HepG2 (cell line): ENCODE data around the gene DPEP2NB. TPM values are rescaled to one million over a fixed set of nuclear protein-coding genes. Genes with fewer than 3 reads are reported as not detected.

Source experiments
- BRD4 ChIP-seq: sonication (generic); formaldehyde crosslinking; IDR thresholded peaks from 2 replicates; pipeline ENCODE4 v1.4.0; 2020; ENCODE audit warnings: missing genetic modification reagents
- GTF3A ChIP-seq: sonication (generic); formaldehyde crosslinking; conservative IDR thresholded peaks from 2 replicates; pipeline ENCODE4 v1.4.0; 2020; ENCODE audit warnings: mild to moderate bottlenecking, missing genetic modification reagents
- IRF2 ChIP-seq: IDR thresholded peaks from 2 replicates; pipeline ENCODE4 v1.6.1; 2018; ENCODE audit warnings: missing genetic modification reagents, missing compliant biosample characterization
- JARID2 ChIP-seq: sonication (generic); formaldehyde crosslinking; IDR thresholded peaks from 2 replicates; pipeline ENCODE4 v1.8.1; 2023; ENCODE audit warnings: missing genetic modification reagents, inconsistent platforms; ENCODE audit not compliant: insufficient replicate concordance
- LCORL ChIP-seq, 2 experiments: fragments of 450-650 bp in 1 of 2; sonication (generic) in 1 of 2; formaldehyde crosslinking in 1 of 2; IDR thresholded peaks; 2 replicates each; pipeline versions ENCODE4 v1.5.0 to v1.6.1; 2017 to 2020; ENCODE audit warnings: antibody characterized with exemption in 1 of 2, missing genetic modification reagents in 1 of 2
- NFKB2 ChIP-seq: sonication (generic); formaldehyde crosslinking; IDR thresholded peaks from 2 replicates; pipeline ENCODE4 v1.4.0; 2020; ENCODE audit warnings: missing genetic modification reagents, borderline replicate concordance
- NR2F2 ChIP-seq: IDR thresholded peaks from 2 replicates; pipeline ENCODE4 v1.6.1; 2012; ENCODE audit warnings: low read depth, inconsistent platforms, borderline replicate concordance
- PAF1 ChIP-seq: IDR thresholded peaks from 2 replicates; pipeline ENCODE4 v1.6.1; 2016; ENCODE audit warnings: missing genetic modification reagents, missing compliant biosample characterization
- REXO4 ChIP-seq: sonication (generic); formaldehyde crosslinking; IDR thresholded peaks from 2 replicates; pipeline ENCODE4 v1.8.0; 2022; ENCODE audit warnings: missing genetic modification reagents, mild to moderate bottlenecking, borderline replicate concordance
- SAP130 ChIP-seq: IDR thresholded peaks from 2 replicates; pipeline ENCODE4 v1.6.1; 2016; ENCODE audit warnings: low read depth
- TEAD3 ChIP-seq: optimal IDR thresholded peaks from 2 replicates; pipeline ENCODE3; 2016; ENCODE audit warnings: borderline replicate concordance
- ZNF263 ChIP-seq: sonication (generic); formaldehyde crosslinking; IDR thresholded peaks from 2 replicates; pipeline ENCODE4 v1.4.0; 2020; ENCODE audit warnings: missing genetic modification reagents
- ZNF549 ChIP-seq: sonication (generic); formaldehyde crosslinking; IDR thresholded peaks from 2 replicates; pipeline ENCODE4 v1.5.0; 2020; ENCODE audit warnings: missing genetic modification reagents
- ZNF749 ChIP-seq: sonication (generic); formaldehyde crosslinking; IDR thresholded peaks from 2 replicates; pipeline ENCODE4 v1.8.0; 2022; ENCODE audit warnings: mild to moderate bottlenecking, missing genetic modification reagents, moderate library complexity, borderline replicate concordance
- ZSCAN9 ChIP-seq: IDR thresholded peaks from 2 replicates; pipeline ENCODE4 v1.6.1; 2016; ENCODE audit warnings: borderline replicate concordance
- polyA plus RNA-seq, 8 experiments: library from polyadenylated mRNA; depleted of rRNA in 3 of 8; stranded (reverse) in 7 of 8; unstranded in 1 of 8; fragments of >200 nt; fragmentation: Illumina TruSeq in 4 of 8; extraction: Trizol in 4 of 8; gene quantifications; 2 replicates each; pipeline versions ENCODE4 v1.2.1 to v1.2.3, GENCODE V29; 2011 to 2016; ENCODE audit warnings: low read depth in 4 of 8, missing spikeins in 1 of 8, mixed read lengths in 1 of 8; ENCODE audit not compliant: insufficient read depth in 1 of 8
- total RNA-seq, 5 experiments: library from RNA; depleted of rRNA; stranded (reverse); fragments of >200 nt; fragmentation: Illumina TruSeq; extraction: Trizol; gene quantifications; 2 replicates each; pipeline ENCODE4 v1.2.3, GENCODE V29; 2016; ENCODE audit warnings: low read depth in 1 of 5
- TF ChIP-seq, protein P1 (sequence below): sonication (generic); formaldehyde crosslinking; IDR thresholded peaks from 2 replicates; pipeline ENCODE4 v1.8.0; 2022; ENCODE audit warnings: mild to moderate bottlenecking, missing genetic modification reagents; ENCODE audit not compliant: insufficient replicate concordance
- TF ChIP-seq, protein P2 (sequence below): sonication (generic); formaldehyde crosslinking; conservative IDR thresholded peaks from 2 replicates; pipeline ENCODE4 v1.4.0; 2020; ENCODE audit warnings: missing genetic modification reagents
- TF ChIP-seq, protein P3 (sequence below): sonication (generic); formaldehyde crosslinking; conservative IDR thresholded peaks from 2 replicates; pipeline ENCODE4 v1.8.0; 2022; ENCODE audit warnings: low read depth, missing genetic modification reagents
- TF ChIP-seq, protein P4 (sequence below): sonication (generic); formaldehyde crosslinking; IDR thresholded peaks from 2 replicates; pipeline ENCODE4 v1.4.0; 2020; ENCODE audit warnings: missing genetic modification reagents
- TF ChIP-seq, protein P5 (sequence below): sonication (generic); formaldehyde crosslinking; conservative IDR thresholded peaks from 2 replicates; pipeline ENCODE4 v1.8.0; 2022; ENCODE audit warnings: mild to moderate bottlenecking, moderate library complexity, missing genetic modification reagents

Gene DPEP2NB
- total and polyA plus RNA-seq, 2 of the 13 experiments (the other 11 are each of a cell fraction or from before 2014, with no cell fraction given) = not detected

DNA sequence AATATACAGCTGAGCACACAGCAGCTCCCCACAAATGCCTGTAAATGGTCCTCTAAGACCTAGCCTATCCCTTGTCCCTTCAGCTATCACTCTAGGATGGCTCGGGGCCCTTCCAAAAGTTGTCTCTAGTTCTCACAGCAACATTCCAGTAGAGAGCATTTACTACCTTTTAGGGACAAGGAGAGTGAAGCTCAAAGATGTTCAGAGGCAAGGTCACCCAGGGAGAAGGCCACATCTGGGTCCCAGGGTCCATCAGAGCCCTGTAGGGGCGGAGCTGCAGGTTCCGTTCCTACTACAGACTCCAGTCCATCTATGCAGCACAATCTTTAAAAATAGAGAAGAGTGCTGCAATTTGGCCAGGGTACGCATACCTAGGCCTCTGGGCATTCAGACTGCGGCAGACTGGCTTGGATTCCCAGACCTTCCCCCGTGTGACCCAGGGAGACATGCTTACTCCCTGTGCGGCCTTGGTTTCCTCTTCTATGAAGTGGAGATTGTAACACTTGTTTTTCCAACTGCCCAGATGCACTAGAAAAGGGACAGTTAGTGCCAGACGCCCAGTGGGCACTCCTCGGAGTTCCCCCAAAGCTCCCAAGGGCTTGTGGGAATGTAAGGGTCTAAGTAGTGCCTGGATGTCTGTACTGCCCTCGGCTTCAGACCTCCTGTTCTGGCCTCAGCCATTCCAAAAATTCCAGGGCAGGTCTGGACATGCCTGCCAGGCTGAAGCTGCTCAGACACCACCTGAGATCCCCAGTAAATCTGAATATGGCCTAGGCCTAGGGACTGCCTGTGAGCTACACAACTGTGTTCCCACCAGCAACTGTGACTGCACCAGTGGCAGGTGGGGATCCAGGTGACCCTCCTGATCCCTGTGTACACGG lies 49.8 kb downstream of the DPEP2NB start (continued):
- TF ChIP-seq, protein P1, sequence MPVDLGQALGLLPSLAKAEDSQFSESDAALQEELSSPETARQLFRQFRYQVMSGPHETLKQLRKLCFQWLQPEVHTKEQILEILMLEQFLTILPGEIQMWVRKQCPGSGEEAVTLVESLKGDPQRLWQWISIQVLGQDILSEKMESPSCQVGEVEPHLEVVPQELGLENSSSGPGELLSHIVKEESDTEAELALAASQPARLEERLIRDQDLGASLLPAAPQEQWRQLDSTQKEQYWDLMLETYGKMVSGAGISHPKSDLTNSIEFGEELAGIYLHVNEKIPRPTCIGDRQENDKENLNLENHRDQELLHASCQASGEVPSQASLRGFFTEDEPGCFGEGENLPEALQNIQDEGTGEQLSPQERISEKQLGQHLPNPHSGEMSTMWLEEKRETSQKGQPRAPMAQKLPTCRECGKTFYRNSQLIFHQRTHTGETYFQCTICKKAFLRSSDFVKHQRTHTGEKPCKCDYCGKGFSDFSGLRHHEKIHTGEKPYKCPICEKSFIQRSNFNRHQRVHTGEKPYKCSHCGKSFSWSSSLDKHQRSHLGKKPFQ (CRISPR knock-in tag) = no peak
- TF ChIP-seq NR2F2 (no peak), NFKB2 (peak; percentile 21; the same call in 1 of the 2 replicates), ZNF749 (CRISPR knock-in tag) (0 out of 2 replicates have a peak, but pooled peaks have one; percentile 59), ZNF263 (CRISPR knock-in tag) (no peak), TEAD3 (peak; percentile 50), JARID2 (CRISPR knock-in tag) (no peak), PAF1 (CRISPR knock-in tag) (no peak), IRF2 (CRISPR knock-in tag) (0 out of 2 replicates have a peak, but pooled peaks have one; percentile 13), ZSCAN9 (CRISPR knock-in tag) (no peak), ZNF549 (CRISPR knock-in tag) (no peak), BRD4 (no peak), REXO4 (CRISPR knock-in tag) (no peak), GTF3A (CRISPR knock-in tag) (0 out of 2 replicates have a peak, but pooled peaks have one; percentile 25), SAP130 (CRISPR knock-in tag) (peak; percentile 27), LCORL (IDR thresholded peaks at IDR 0.05) (no peak), LCORL (CRISPR knock-in tag; IDR thresholded peaks at IDR 0.05) (peak; percentile 69)
- TF ChIP-seq, protein P2, sequence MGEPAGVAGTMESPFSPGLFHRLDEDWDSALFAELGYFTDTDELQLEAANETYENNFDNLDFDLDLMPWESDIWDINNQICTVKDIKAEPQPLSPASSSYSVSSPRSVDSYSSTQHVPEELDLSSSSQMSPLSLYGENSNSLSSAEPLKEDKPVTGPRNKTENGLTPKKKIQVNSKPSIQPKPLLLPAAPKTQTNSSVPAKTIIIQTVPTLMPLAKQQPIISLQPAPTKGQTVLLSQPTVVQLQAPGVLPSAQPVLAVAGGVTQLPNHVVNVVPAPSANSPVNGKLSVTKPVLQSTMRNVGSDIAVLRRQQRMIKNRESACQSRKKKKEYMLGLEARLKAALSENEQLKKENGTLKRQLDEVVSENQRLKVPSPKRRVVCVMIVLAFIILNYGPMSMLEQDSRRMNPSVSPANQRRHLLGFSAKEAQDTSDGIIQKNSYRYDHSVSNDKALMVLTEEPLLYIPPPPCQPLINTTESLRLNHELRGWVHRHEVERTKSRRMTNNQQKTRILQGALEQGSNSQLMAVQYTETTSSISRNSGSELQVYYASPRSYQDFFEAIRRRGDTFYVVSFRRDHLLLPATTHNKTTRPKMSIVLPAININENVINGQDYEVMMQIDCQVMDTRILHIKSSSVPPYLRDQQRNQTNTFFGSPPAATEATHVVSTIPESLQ (CRISPR knock-in tag) = no peak
- TF ChIP-seq, protein P3, sequence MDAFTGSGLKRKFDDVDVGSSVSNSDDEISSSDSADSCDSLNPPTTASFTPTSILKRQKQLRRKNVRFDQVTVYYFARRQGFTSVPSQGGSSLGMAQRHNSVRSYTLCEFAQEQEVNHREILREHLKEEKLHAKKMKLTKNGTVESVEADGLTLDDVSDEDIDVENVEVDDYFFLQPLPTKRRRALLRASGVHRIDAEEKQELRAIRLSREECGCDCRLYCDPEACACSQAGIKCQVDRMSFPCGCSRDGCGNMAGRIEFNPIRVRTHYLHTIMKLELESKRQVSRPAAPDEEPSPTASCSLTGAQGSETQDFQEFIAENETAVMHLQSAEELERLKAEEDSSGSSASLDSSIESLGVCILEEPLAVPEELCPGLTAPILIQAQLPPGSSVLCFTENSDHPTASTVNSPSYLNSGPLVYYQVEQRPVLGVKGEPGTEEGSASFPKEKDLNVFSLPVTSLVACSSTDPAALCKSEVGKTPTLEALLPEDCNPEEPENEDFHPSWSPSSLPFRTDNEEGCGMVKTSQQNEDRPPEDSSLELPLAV (CRISPR knock-in tag) = no peak
- TF ChIP-seq, protein P4, sequence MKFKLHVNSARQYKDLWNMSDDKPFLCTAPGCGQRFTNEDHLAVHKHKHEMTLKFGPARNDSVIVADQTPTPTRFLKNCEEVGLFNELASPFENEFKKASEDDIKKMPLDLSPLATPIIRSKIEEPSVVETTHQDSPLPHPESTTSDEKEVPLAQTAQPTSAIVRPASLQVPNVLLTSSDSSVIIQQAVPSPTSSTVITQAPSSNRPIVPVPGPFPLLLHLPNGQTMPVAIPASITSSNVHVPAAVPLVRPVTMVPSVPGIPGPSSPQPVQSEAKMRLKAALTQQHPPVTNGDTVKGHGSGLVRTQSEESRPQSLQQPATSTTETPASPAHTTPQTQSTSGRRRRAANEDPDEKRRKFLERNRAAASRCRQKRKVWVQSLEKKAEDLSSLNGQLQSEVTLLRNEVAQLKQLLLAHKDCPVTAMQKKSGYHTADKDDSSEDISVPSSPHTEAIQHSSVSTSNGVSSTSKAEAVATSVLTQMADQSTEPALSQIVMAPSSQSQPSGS (CRISPR knock-in tag) = no peak
- TF ChIP-seq, protein P5, sequence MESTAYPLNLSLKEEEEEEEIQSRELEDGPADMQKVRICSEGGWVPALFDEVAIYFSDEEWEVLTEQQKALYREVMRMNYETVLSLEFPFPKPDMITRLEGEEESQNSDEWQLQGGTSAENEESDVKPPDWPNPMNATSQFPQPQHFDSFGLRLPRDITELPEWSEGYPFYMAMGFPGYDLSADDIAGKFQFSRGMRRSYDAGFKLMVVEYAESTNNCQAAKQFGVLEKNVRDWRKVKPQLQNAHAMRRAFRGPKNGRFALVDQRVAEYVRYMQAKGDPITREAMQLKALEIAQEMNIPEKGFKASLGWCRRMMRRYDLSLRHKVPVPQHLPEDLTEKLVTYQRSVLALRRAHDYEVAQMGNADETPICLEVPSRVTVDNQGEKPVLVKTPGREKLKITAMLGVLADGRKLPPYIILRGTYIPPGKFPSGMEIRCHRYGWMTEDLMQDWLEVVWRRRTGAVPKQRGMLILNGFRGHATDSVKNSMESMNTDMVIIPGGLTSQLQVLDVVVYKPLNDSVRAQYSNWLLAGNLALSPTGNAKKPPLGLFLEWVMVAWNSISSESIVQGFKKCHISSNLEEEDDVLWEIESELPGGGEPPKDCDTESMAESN (CRISPR knock-in tag) = no peak
